Fibroblast of lung (primary cell): Measurements from ENCODE around the gene ADPGK. TPM values are rescaled to one million over a fixed set of nuclear protein-coding genes. Genes with fewer than 3 reads are reported as not detected.

Source experiments
- DNase-seq, 2 donors: peaks; one replicate each; pipeline versions ENCODE4 v3.0.0 to v3.0.0-alpha.2; 2010; ENCODE audit warnings: low read depth in 2 of 2
- H2AFZ ChIP-seq: 2 replicates; pipeline ENCODE4 v1.5.1; 2012; ENCODE audit warnings: low read length, control low read depth, inconsistent platforms
- H3K27ac ChIP-seq: 2 replicates; pipeline ENCODE4 v1.5.1; 2011; ENCODE audit warnings: low read length, control low read depth; ENCODE audit not compliant: insufficient read depth
- H3K27me3 ChIP-seq: 2 replicates; pipeline ENCODE4 v1.5.1; 2011; ENCODE audit warnings: mild to moderate bottlenecking, low read length; ENCODE audit not compliant: control insufficient read depth, insufficient read depth
- H3K36me3 ChIP-seq: 2 replicates; pipeline ENCODE4 v1.5.1; 2011; ENCODE audit warnings: low read length; ENCODE audit not compliant: control insufficient read depth, insufficient read depth
- H3K4me1 ChIP-seq: 2 replicates; pipeline ENCODE4 v1.5.1; 2011; ENCODE audit warnings: low read length; ENCODE audit not compliant: control insufficient read depth, insufficient read depth; ENCODE audit errors: extremely low read depth
- H3K4me2 ChIP-seq: 2 replicates; pipeline ENCODE4 v1.5.1; 2011; ENCODE audit warnings: low read length, control low read depth; ENCODE audit not compliant: insufficient read depth; ENCODE audit errors: extremely low read depth
- H3K4me3 ChIP-seq, 4 experiments: fragments of 200-600 bp in 1 of 4; sonication (generic) in 1 of 4; replicated peaks in 1 of 4; 2 replicates each; pipeline ENCODE4 v1.5.1; 2011 to 2016; ENCODE audit warnings: low read length in 4 of 4, low read depth in 3 of 4, mild to moderate bottlenecking in 3 of 4, control low read depth in 2 of 4, inconsistent platforms in 1 of 4, mixed read lengths in 1 of 4; ENCODE audit not compliant: insufficient read depth in 1 of 4; ENCODE audit errors: control extremely low read depth in 1 of 4
- H3K79me2 ChIP-seq: 2 replicates; pipeline ENCODE4 v1.5.1; 2012; ENCODE audit warnings: mild to moderate bottlenecking, low read length, inconsistent platforms; ENCODE audit not compliant: control insufficient read depth, insufficient read depth
- H3K9ac ChIP-seq: 2 replicates; pipeline ENCODE4 v1.5.1; 2011; ENCODE audit warnings: mild to moderate bottlenecking, low read length, control low read depth; ENCODE audit not compliant: insufficient read depth
- H3K9me3 ChIP-seq: 2 replicates; pipeline ENCODE4 v1.5.1; 2012; ENCODE audit warnings: low read depth, low read length; ENCODE audit not compliant: control insufficient read depth, insufficient read depth
- H4K20me1 ChIP-seq: 2 replicates; pipeline ENCODE4 v1.5.1; 2011; ENCODE audit warnings: low read length; ENCODE audit not compliant: control insufficient read depth, insufficient read depth; ENCODE audit errors: extremely low read depth
- CTCF ChIP-seq, 2 donors: IDR thresholded peaks in 1 of 2; conservative IDR thresholded peaks in 1 of 2; 1 replicate in 1 of 2; 2 replicates in 1 of 2; pipeline ENCODE4 v1.5.1; 2011 to 2012; ENCODE audit warnings: low read length in 2 of 2, control low read depth in 1 of 2, inconsistent platforms in 1 of 2, low read depth in 1 of 2, mild to moderate bottlenecking in 1 of 2
- EZH2 ChIP-seq: IDR thresholded peaks from 2 replicates; pipeline ENCODE4 v1.5.1; 2012; ENCODE audit warnings: low read length, control low read depth, mild to moderate bottlenecking; ENCODE audit errors: missing control alignments
- polyA plus RNA-seq, 2 donors: library from polyadenylated mRNA; depleted of rRNA in 1 of 2; stranded (reverse) in 1 of 2; unstranded in 1 of 2; fragments of >200 nt; gene quantifications; 2 replicates each; pipeline ENCODE4 v1.2.1, GENCODE V29; 2011 to 2012; ENCODE audit warnings: missing spikeins in 1 of 2
- total RNA-seq: library from RNA; depleted of rRNA; stranded (reverse); fragments of >200 nt; gene quantifications from 2 replicates; pipeline ENCODE4 v1.2.1, GENCODE V29; 2014

Gene ADPGK
- total and polyA plus RNA-seq, 2 donors (not counting 1 experiment from before 2014, with no cell fraction given) = 59.5 to 62.2 TPM

- H3K27me3 ChIP-seq = no peaks in the 10 kb centered on the region
- DNase-seq = no peak
- no peaks in the 10 kb centered on the region for H3K9me3 ChIP-seq
- no peaks in the 10 kb centered on the region for H3K36me3 ChIP-seq
- H3K4me1 ChIP-seq = no peaks in the 10 kb centered on the region
- H3K4me3 ChIP-seq = peak overlapping the region; percentile 50 to 64 (median 60)
- H3K4me2 ChIP-seq = peak overlapping the region; percentile 79
- no peak overlapping the region for H3K27ac ChIP-seq
- TF ChIP-seq CTCF (conservative IDR thresholded peaks at IDR 0.05 in 1 of 2, IDR thresholded peaks at IDR 0.05 in 1 of 2; ENCODE audit: low read depth in 1 of 2, low read length in 2 of 2) = no peak
- no peak for TF ChIP-seq EZH2
- H3K79me2 ChIP-seq = no peaks in the 10 kb centered on the region
- peak overlapping the region; percentile 27 for H2AFZ ChIP-seq
- H3K9ac ChIP-seq = peak overlapping the region; percentile 45
- no peaks in the 10 kb centered on the region for H4K20me1 ChIP-seq
Observed at GRCh38 chr15:72797338-72797689, 13.8 kb upstream of the ADPGK start.

- peak overlapping the region; percentile 45 for H3K9ac ChIP-seq
- no peaks in the 10 kb centered on the region for H3K9me3 ChIP-seq
- H4K20me1 ChIP-seq = no peaks in the 10 kb centered on the region
- TF ChIP-seq CTCF (conservative IDR thresholded peaks at IDR 0.05 in 1 of 2, IDR thresholded peaks at IDR 0.05 in 1 of 2; ENCODE audit: low read depth in 1 of 2, low read length in 2 of 2) = peak in 1 of 2 donors; percentile 29
- TF ChIP-seq EZH2 = no peak
- peak overlapping the region; percentile 79 for H3K4me2 ChIP-seq
- no peaks in the 10 kb centered on the region for H3K27me3 ChIP-seq
- peak overlapping the region; percentile 50 to 64 (median 60) for H3K4me3 ChIP-seq
- no peaks in the 10 kb centered on the region for H3K79me2 ChIP-seq
- peak; percentile 25 to 44 for DNase-seq
- H3K4me1 ChIP-seq = no peaks in the 10 kb centered on the region
- H2AFZ ChIP-seq = peak overlapping the region; percentile 39
- no peaks in the 10 kb centered on the region for H3K36me3 ChIP-seq
- no peak overlapping the region for H3K27ac ChIP-seq
Observed at GRCh38 chr15:72796515-72797337, 13.2 kb upstream of the ADPGK start.

- Histone ChIP-seq H3K9me3 (no peaks in the 10 kb centered on the region), H3K4me1 (no peaks in the 10 kb centered on the region), H3K79me2 (no peaks in the 10 kb centered on the region), H4K20me1 (no peaks in the 10 kb centered on the region), H3K4me2 (peak overlapping the region; percentile 79), H3K4me3 (no peak overlapping the region), H3K27ac (no peak overlapping the region), H3K9ac (no peak overlapping the region), H3K27me3 (no peaks in the 10 kb centered on the region), H2AFZ (peak overlapping the region; percentile 39), H3K36me3 (no peaks in the 10 kb centered on the region)
- TF ChIP-seq CTCF (conservative IDR thresholded peaks at IDR 0.05 in 1 of 2, IDR thresholded peaks at IDR 0.05 in 1 of 2; ENCODE audit: low read depth in 1 of 2, low read length in 2 of 2) = no peak
- no peak for TF ChIP-seq EZH2
- peak in 1 of 2 donors; percentile 30 for DNase-seq
Observed at GRCh38 chr15:72796210-72796514, 12.6 kb upstream of the ADPGK start.
